Measurements from ENCODE around the gene RIPOR3. TPM values are rescaled to one million over a fixed set of nuclear protein-coding genes. Genes with fewer than 3 reads are reported as not detected.

RIPOR3 gene
- polyA plus RNA-seq, 1 donor (not counting 4 experiments of a cell fraction or from before 2014, with no cell fraction given): 0.10 TPM

DNA sequence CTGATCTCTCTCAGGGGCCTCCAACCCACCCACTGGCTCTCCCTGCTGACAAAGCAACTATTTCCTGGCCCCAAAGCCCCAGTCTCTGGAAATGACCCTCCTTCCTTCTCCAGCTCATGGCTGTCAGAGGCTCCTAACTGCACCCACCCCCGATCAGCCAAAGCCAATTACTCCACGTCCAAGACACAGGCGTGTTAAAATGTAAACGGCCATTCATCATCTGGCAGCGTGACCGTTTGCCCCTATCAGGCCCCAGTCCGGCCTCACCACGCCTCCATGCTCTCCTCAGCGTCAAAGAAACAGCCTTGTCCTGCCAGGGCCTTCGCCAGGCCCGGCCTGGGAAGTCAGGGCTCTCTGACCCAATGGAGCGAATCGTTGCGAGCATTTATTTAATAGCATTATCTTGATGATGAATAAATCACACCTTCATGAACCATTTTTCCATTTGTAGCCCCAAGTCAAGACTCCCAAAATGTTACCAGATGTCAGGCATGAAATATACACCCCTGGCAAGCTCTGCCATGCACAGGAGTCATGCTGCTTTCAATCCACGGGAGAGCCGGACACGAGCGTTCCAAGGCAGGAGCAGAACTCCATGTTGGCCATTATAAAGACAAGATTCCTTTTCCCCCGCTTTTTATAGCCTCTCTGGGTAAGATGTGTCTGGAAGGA is 17.7 kb downstream of the RIPOR3 start:
- TF ChIP-seq EZH2 (IDR thresholded peaks at IDR 0.05; ENCODE audit: low read length) (no peak), CTCF (optimal IDR thresholded peaks at IDR 0.05 in 1 of 3, IDR thresholded peaks at IDR 0.05 in 1 of 3, conservative IDR thresholded peaks at IDR 0.05 in 1 of 3; ENCODE audit: extremely low read depth in 1 of 3, insufficient read depth in 2 of 3, low read length in 3 of 3) (no peak)
- DNase-seq (ENCODE audit: low read depth, low spot score): no peak
- Histone ChIP-seq H4K20me1 (ENCODE audit: control insufficient read depth, extremely low read depth, insufficient read depth, low read length) (no peaks in the 10 kb centered on the region), H3K9ac (ENCODE audit: control insufficient read depth, extremely low read depth, insufficient read depth, low read length) (no peak overlapping the region), H3K36me3 (ENCODE audit: control insufficient read depth in 2 of 2, extremely low read depth in 1 of 2, insufficient read depth in 2 of 2, low read length in 2 of 2) (no peaks in the 10 kb centered on the region), H3K79me2 (ENCODE audit: control insufficient read depth, insufficient read depth, low read length) (no peaks in the 10 kb centered on the region), H3K4me3 (ENCODE audit: control insufficient read depth in 2 of 3, extremely low read depth in 1 of 3, insufficient read depth in 2 of 3, low read depth in 1 of 3, low read length in 3 of 3) (no peak overlapping the region), H3K27me3 (ENCODE audit: control insufficient read depth, extremely low read depth, insufficient read depth, low read length) (no peaks in the 10 kb centered on the region), H3K9me1 (ENCODE audit: control insufficient read depth, extremely low read depth, insufficient read depth, low read length) (no peaks in the 10 kb centered on the region), H3K27ac (ENCODE audit: control insufficient read depth, insufficient read depth, low read length) (no peak overlapping the region), H2AFZ (ENCODE audit: control insufficient read depth, low read length) (no peak overlapping the region), H3K9me3 (ENCODE audit: control insufficient read depth, low read depth, low read length) (no peaks in the 10 kb centered on the region), H3K4me1 (ENCODE audit: control insufficient read depth, extremely low read depth, insufficient read depth, low read length) (no peaks in the 10 kb centered on the region), H3K4me2 (ENCODE audit: control insufficient read depth, extremely low read depth, insufficient read depth, low read depth, low read length) (no peak overlapping the region)
- dilution Hi-C loops (cut with MboI; ENCODE audit: extremely low pct_ligation_motif_present, low sequenced_read_pairs): no loop called here
- FAIRE-seq: no peak

DNA sequence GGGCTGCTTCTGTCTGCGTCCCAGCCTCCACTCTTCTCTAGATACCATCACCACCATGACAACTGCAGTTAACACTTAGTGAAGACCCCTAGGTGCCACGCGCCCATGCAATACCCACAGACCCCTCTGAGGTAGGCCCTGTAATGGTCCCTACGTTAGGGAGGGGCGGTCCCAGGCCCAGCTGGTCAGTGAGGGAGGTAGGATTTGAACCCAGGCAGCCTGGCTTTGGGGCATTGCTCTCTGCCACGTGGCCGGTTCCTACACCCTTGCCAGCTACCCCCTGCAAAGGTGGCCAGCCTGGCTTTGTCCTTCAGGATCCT is 18.2 kb downstream of the RIPOR3 start:
- no peak overlapping the region for H3K9ac ChIP-seq (ENCODE audit: control insufficient read depth, extremely low read depth, insufficient read depth, low read length)
- FAIRE-seq: no peak
- no peaks in the 10 kb centered on the region for H3K36me3 ChIP-seq (ENCODE audit: control insufficient read depth in 2 of 2, extremely low read depth in 1 of 2, insufficient read depth in 2 of 2, low read length in 2 of 2)
- no peaks in the 10 kb centered on the region for H3K4me1 ChIP-seq (ENCODE audit: control insufficient read depth, extremely low read depth, insufficient read depth, low read length)
- no peak overlapping the region for H2AFZ ChIP-seq (ENCODE audit: control insufficient read depth, low read length)
- dilution Hi-C loops (cut with MboI; ENCODE audit: extremely low pct_ligation_motif_present, low sequenced_read_pairs): no loop called here
- TF ChIP-seq EZH2 (IDR thresholded peaks at IDR 0.05; ENCODE audit: low read length) (no peak), CTCF (optimal IDR thresholded peaks at IDR 0.05 in 1 of 3, IDR thresholded peaks at IDR 0.05 in 1 of 3, conservative IDR thresholded peaks at IDR 0.05 in 1 of 3; ENCODE audit: extremely low read depth in 1 of 3, insufficient read depth in 2 of 3, low read length in 3 of 3) (no peak)
- no peak for DNase-seq (ENCODE audit: low read depth, low spot score)
- H3K79me2 ChIP-seq (ENCODE audit: control insufficient read depth, insufficient read depth, low read length): no peaks in the 10 kb centered on the region
- no peak overlapping the region for H3K4me2 ChIP-seq (ENCODE audit: control insufficient read depth, extremely low read depth, insufficient read depth, low read depth, low read length)
- no peaks in the 10 kb centered on the region for H3K9me3 ChIP-seq (ENCODE audit: control insufficient read depth, low read depth, low read length)
- H4K20me1 ChIP-seq (ENCODE audit: control insufficient read depth, extremely low read depth, insufficient read depth, low read length): no peaks in the 10 kb centered on the region
- no peaks in the 10 kb centered on the region for H3K9me1 ChIP-seq (ENCODE audit: control insufficient read depth, extremely low read depth, insufficient read depth, low read length)
- H3K4me3 ChIP-seq (ENCODE audit: control insufficient read depth in 2 of 3, extremely low read depth in 1 of 3, insufficient read depth in 2 of 3, low read depth in 1 of 3, low read length in 3 of 3): no peak overlapping the region
- H3K27ac ChIP-seq (ENCODE audit: control insufficient read depth, insufficient read depth, low read length): no peak overlapping the region
- H3K27me3 ChIP-seq (ENCODE audit: control insufficient read depth, extremely low read depth, insufficient read depth, low read length): no peaks in the 10 kb centered on the region
